ENCODE measurements around the gene TXNL4A. TPM values are rescaled to one million over a fixed set of nuclear protein-coding genes. Genes with fewer than 3 reads are reported as not detected.

The TXNL4A gene
- polyA plus RNA-seq, 1 experiment, result 131 TPM

GRCh38 chr18:79970419-79971133 lies 17.8 kb downstream of the TXNL4A start:
- no peak overlapping the region for H3K4me3 ChIP-seq (ENCODE audit: low read depth, low read length)
- TF ChIP-seq CTCF (IDR thresholded peaks at IDR 0.05; ENCODE audit: low read depth, low read length), result no peak
- POLR2A ChIA-PET, result no interaction called here
- CTCF ChIA-PET, result no interaction called here
- no peak for DNase-seq (ENCODE audit: low read depth, low spot score)
- no peaks in the 10 kb centered on the region for H3K9me3 ChIP-seq (ENCODE audit: control insufficient read depth, insufficient read depth, low read length)
- H3K27me3 ChIP-seq (ENCODE audit: control insufficient read depth, insufficient read depth, low read length), result no peaks in the 10 kb centered on the region
- H3K27ac ChIP-seq (ENCODE audit: low read depth, low read length), result no peak overlapping the region

- peak; percentile 55 for DNase-seq (ENCODE audit: low read depth, low spot score)
- H3K27me3 ChIP-seq (ENCODE audit: control insufficient read depth, insufficient read depth, low read length), result no peaks in the 10 kb centered on the region
- no peak for TF ChIP-seq CTCF (IDR thresholded peaks at IDR 0.05; ENCODE audit: low read depth, low read length)
- CTCF ChIA-PET, result no interaction called here
- peak overlapping the region; percentile 61 for H3K4me3 ChIP-seq (ENCODE audit: low read depth, low read length)
- POLR2A ChIA-PET, result interaction anchor here (1.0 to 1.1 kb wide), 3 partner anchors 13 to 69 kb away, joined by 3 to 4 read pairs (median 3); partner anchors contain the start of genes RBFA and SLC66A2
- H3K27ac ChIP-seq (ENCODE audit: low read depth, low read length), result peak overlapping the region; percentile 96
- no peaks in the 10 kb centered on the region; the same call in 1 of the 2 replicates for H3K9me3 ChIP-seq (ENCODE audit: control insufficient read depth, insufficient read depth, low read length)
Measured at GRCh38 chr18:79965119-79965902, 23.1 kb downstream of the TXNL4A start.

GRCh38 chr18:79964330-79965118 lies 23.8 kb downstream of the TXNL4A start, which contains the start of gene HSBP1L1:
Gene HSBP1L1 (plus strand): TSS chr18:79964643. CDS start chr18:79964736, 93 bp downstream.
- no peak for DNase-seq (ENCODE audit: low read depth, low spot score)
- no peaks in the 10 kb centered on the region for H3K27me3 ChIP-seq (ENCODE audit: control insufficient read depth, insufficient read depth, low read length)
- peak within 1 kb of the TSS; percentile 96 for H3K27ac ChIP-seq (ENCODE audit: low read depth, low read length)
- H3K4me3 ChIP-seq (ENCODE audit: low read depth, low read length), result peak within 1 kb of the TSS; percentile 61
- no peaks in the 10 kb centered on the region; the same call in 1 of the 2 replicates for H3K9me3 ChIP-seq (ENCODE audit: control insufficient read depth, insufficient read depth, low read length)
- ChIA-PET POLR2A (interaction anchor here (1.0 kb wide), 2 partner anchors 12 to 70 kb away, joined by 3 to 4 read pairs; partner anchors contain the start of genes RBFA and SLC66A2), CTCF (no interaction called here)
- peak; percentile 16; the same call in 1 of the 2 replicates for TF ChIP-seq CTCF (IDR thresholded peaks at IDR 0.05; ENCODE audit: low read depth, low read length)

- H3K9me3 ChIP-seq (ENCODE audit: control insufficient read depth, insufficient read depth, low read length), result no peaks in the 10 kb centered on the region; the same call in 1 of the 2 replicates
- TF ChIP-seq CTCF (IDR thresholded peaks at IDR 0.05; ENCODE audit: low read depth, low read length), result no peak
- no peak for DNase-seq (ENCODE audit: low read depth, low spot score)
- CTCF ChIA-PET, result no interaction called here
- POLR2A ChIA-PET, result interaction anchor here (1.0 kb wide), 2 partner anchors 12 to 70 kb away, joined by 3 to 4 read pairs; partner anchors contain the start of genes RBFA and SLC66A2
- peak overlapping the region; percentile 61 for H3K4me3 ChIP-seq (ENCODE audit: low read depth, low read length)
- H3K27me3 ChIP-seq (ENCODE audit: control insufficient read depth, insufficient read depth, low read length), result no peaks in the 10 kb centered on the region
- H3K27ac ChIP-seq (ENCODE audit: low read depth, low read length), result no peak overlapping the region
Measured at GRCh38 chr18:79963658-79964329, 24.6 kb downstream of the TXNL4A start.
